ENCODE measurements around the gene TRPV6. TPM values are rescaled to one million over a fixed set of nuclear protein-coding genes. Genes with fewer than 3 reads are reported as not detected.

Gene TRPV6
- not detected in 2 replicates for total RNA-seq

GRCh38 chr7:142885311-142886230 lies at the start of gene TRPV6:
Gene TRPV6, minus strand, starts transcription at chr7:142885745.

GRCh38 chr7:142933624-142934023 lies 48.1 kb upstream of the TRPV6 start, which contains the start of gene TRPV5:
Gene TRPV5, minus strand, starts transcription at chr7:142933746. Its CDS starts 287 bp downstream, at chr7:142933459.

GRCh38 chr7:142854372-142855113 lies 31.0 kb downstream of the TRPV6 start, which contains the start of gene EPHB6:
Gene EPHB6, plus strand, starts transcription at chr7:142855076. Its CDS starts 8,152 bp downstream, at chr7:142863228.

Other genes with a start within 250 kb of the TRPV6 start
- not detected in 2 replicates for gene PRSS1, start 136.3 kb downstream of the TRPV6 start, total RNA-seq
- not detected in 2 replicates for gene PRSS2, start 114.8 kb downstream of the TRPV6 start, total RNA-seq
- gene EPHB6, start 30.7 kb downstream of the TRPV6 start, total RNA-seq = 2.4 and 26.8 TPM in 2 replicates
- not detected in 2 replicates for gene TRPV5, start 48.0 kb upstream of the TRPV6 start, total RNA-seq
- gene LLCFC1, start 53.7 kb upstream of the TRPV6 start, total RNA-seq = not detected in 2 replicates
- gene KEL, start 76.6 kb upstream of the TRPV6 start, total RNA-seq = not detected in 2 replicates
- not detected in 2 replicates for gene OR9A2, start 141.4 kb upstream of the TRPV6 start, total RNA-seq
- not detected in 2 replicates for gene OR6V1, start 166.6 kb upstream of the TRPV6 start, total RNA-seq
- not detected in 2 replicates for gene PIP, start 246.3 kb upstream of the TRPV6 start, total RNA-seq

All from placental pericyte (primary cell).